Stomach (tissue), 4 donors: Measurements from ENCODE around the gene PDE3B.

Experiments
- EP300 ChIP-seq: sonication (generic); formaldehyde crosslinking; IDR thresholded peaks from one replicate; pipeline ENCODE4 v1.6.1; 2017; ENCODE audit warnings: antibody characterized with exemption
- TF ChIP-seq, protein P1 (sequence below), 7 experiments: fragments of 450-650 bp in 4 of 7; fragments of 200-600 bp in 3 of 7; sonication (generic) in 3 of 7; IDR thresholded peaks; one replicate each; pipeline ENCODE4 v1.5.1; 2016 to 2019; ENCODE audit warnings: antibody characterized with exemption in 7 of 7, control low read depth in 2 of 7, mild to moderate bottlenecking in 1 of 7

DNA sequence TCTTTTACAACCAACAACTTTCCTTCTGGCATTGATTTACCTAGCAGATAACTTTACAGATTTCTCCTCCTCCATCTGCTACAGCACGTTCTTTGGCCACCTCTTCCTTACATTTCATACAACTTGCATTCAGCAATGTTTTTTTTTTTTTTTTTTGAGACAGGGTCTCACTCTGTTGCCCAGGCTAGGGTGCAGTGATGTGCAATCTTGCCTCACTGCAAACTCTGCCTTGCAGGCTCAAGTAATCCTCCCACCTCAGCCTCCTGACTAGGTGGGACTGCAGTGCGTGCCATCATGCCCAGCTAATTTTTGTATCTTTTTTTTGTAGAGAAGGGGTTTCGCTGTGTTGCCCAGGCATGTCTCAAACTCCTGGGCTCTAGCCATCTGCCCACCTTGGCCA is 6.5 kb downstream of the PDE3B start:
- no peak for TF ChIP-seq EP300
- TF ChIP-seq, protein P1, sequence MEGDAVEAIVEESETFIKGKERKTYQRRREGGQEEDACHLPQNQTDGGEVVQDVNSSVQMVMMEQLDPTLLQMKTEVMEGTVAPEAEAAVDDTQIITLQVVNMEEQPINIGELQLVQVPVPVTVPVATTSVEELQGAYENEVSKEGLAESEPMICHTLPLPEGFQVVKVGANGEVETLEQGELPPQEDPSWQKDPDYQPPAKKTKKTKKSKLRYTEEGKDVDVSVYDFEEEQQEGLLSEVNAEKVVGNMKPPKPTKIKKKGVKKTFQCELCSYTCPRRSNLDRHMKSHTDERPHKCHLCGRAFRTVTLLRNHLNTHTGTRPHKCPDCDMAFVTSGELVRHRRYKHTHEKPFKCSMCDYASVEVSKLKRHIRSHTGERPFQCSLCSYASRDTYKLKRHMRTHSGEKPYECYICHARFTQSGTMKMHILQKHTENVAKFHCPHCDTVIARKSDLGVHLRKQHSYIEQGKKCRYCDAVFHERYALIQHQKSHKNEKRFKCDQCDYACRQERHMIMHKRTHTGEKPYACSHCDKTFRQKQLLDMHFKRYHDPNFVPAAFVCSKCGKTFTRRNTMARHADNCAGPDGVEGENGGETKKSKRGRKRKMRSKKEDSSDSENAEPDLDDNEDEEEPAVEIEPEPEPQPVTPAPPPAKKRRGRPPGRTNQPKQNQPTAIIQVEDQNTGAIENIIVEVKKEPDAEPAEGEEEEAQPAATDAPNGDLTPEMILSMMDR (IDR thresholded peaks at IDR 0.05), result no peak
